Loucy (cell line): ENCODE measurements around the gene OR10A5.

Experiments used
- H2AFZ ChIP-seq: fragments of 200-600 bp; sonication (generic); 2 replicates; pipeline ENCODE4 v1.6.0; 2016; ENCODE audit warnings: antibody characterized with exemption, mild to moderate bottlenecking, low read length, moderate library complexity
- H3F3A ChIP-seq: fragments of 200-600 bp; 2 replicates; pipeline ENCODE4 v1.6.0; 2016; ENCODE audit warnings: antibody characterized with exemption, low read depth, mild to moderate bottlenecking
- H3K27me3 ChIP-seq: fragments of 200-600 bp; sonication (generic); 2 replicates; pipeline ENCODE4 v1.6.1; 2014; ENCODE audit warnings: low read length, mild to moderate bottlenecking; ENCODE audit not compliant: insufficient read depth, poor library complexity, severe bottlenecking
- H3K36me3 ChIP-seq: fragments of 200-600 bp; sonication (generic); 2 replicates; pipeline ENCODE4 v1.6.1; 2016; ENCODE audit warnings: low read length; ENCODE audit not compliant: insufficient read depth
- H3K4me1 ChIP-seq: fragments of 200-600 bp; sonication (generic); 2 replicates; pipeline ENCODE4 v1.5.1; 2014; ENCODE audit warnings: low read length, mild to moderate bottlenecking; ENCODE audit not compliant: insufficient read depth, poor library complexity, severe bottlenecking
- H3K4me2 ChIP-seq: fragments of 200-600 bp; sonication (generic); 2 replicates; pipeline ENCODE4 v1.6.0; 2014; ENCODE audit warnings: antibody characterized with exemption, low read length, low read depth, mild to moderate bottlenecking; ENCODE audit not compliant: poor library complexity, severe bottlenecking
- H3K4me3 ChIP-seq: fragments of 200-600 bp; sonication (generic); 2 replicates; pipeline ENCODE4 v1.5.1; 2014; ENCODE audit warnings: low read length, mild to moderate bottlenecking, mixed read lengths; ENCODE audit not compliant: poor library complexity, severe bottlenecking
- H3K79me2 ChIP-seq: fragments of 200-600 bp; sonication (generic); 2 replicates; pipeline ENCODE4 v1.6.1; 2014; ENCODE audit warnings: low read length; ENCODE audit not compliant: insufficient read depth
- H3K9ac ChIP-seq: fragments of 200-600 bp; sonication (generic); 2 replicates; pipeline ENCODE4 v1.6.0; 2014; ENCODE audit warnings: mild to moderate bottlenecking, low read depth, low read length, moderate library complexity; ENCODE audit not compliant: poor library complexity, severe bottlenecking
- H3K9me2 ChIP-seq: fragments of 200-600 bp; sonication (generic); replicated peaks from 2 replicates; pipeline ENCODE4 v1.6.1; 2016; ENCODE audit warnings: low read depth, low read length, mixed read lengths
- H3K9me3 ChIP-seq: fragments of 200-600 bp; sonication (generic); 2 replicates; pipeline ENCODE4 v1.6.1; 2014; ENCODE audit warnings: mild to moderate bottlenecking, antibody characterized with exemption, low read length, low read depth; ENCODE audit not compliant: insufficient read depth
- H4K20me1 ChIP-seq: fragments of 200-600 bp; sonication (generic); 2 replicates; pipeline ENCODE4 v1.6.0; 2014; ENCODE audit warnings: antibody characterized with exemption, low read length, mild to moderate bottlenecking; ENCODE audit not compliant: insufficient read depth, poor library complexity, severe bottlenecking
- EZH2phosphoT487 ChIP-seq: fragments of 200-600 bp; IDR thresholded peaks from 2 replicates; pipeline ENCODE4 v1.6.1; 2018; ENCODE audit warnings: antibody characterized with exemption, mild to moderate bottlenecking, moderate library complexity, borderline replicate concordance
- TF ChIP-seq, protein P1 (sequence below): fragments of 200-600 bp; sonication (generic); conservative IDR thresholded peaks from 2 replicates; pipeline ENCODE4 v1.5.1; 2014; ENCODE audit warnings: mild to moderate bottlenecking, antibody characterized with exemption, low read length

Gene OR10A5

DNA sequence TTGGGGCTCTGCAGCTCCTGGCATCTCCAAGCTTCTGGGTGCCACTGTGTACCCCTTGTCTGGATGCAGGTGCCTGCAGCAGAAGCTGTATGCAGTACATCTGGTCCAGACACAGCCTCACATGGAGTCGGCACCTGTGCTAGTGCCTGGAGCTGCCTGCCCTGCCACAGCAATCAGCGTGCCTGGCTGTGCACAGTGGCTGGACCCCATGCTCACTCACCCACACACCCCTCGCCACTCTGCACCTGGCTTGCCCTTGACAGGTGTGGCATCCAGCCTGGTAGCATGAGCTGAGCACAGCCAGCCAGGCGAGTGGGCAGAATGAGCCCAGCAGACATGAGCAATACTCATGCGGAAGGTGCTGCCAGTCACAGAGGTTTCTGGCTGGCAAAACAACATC, 26.5 kb upstream of the OR10A5 start:
- no peak for TF ChIP-seq EZH2phosphoT487
- TF ChIP-seq, protein P1, sequence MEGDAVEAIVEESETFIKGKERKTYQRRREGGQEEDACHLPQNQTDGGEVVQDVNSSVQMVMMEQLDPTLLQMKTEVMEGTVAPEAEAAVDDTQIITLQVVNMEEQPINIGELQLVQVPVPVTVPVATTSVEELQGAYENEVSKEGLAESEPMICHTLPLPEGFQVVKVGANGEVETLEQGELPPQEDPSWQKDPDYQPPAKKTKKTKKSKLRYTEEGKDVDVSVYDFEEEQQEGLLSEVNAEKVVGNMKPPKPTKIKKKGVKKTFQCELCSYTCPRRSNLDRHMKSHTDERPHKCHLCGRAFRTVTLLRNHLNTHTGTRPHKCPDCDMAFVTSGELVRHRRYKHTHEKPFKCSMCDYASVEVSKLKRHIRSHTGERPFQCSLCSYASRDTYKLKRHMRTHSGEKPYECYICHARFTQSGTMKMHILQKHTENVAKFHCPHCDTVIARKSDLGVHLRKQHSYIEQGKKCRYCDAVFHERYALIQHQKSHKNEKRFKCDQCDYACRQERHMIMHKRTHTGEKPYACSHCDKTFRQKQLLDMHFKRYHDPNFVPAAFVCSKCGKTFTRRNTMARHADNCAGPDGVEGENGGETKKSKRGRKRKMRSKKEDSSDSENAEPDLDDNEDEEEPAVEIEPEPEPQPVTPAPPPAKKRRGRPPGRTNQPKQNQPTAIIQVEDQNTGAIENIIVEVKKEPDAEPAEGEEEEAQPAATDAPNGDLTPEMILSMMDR = no peak
- Histone ChIP-seq H3F3A (no peaks in the 10 kb centered on the region), H4K20me1 (no peaks in the 10 kb centered on the region)

DNA sequence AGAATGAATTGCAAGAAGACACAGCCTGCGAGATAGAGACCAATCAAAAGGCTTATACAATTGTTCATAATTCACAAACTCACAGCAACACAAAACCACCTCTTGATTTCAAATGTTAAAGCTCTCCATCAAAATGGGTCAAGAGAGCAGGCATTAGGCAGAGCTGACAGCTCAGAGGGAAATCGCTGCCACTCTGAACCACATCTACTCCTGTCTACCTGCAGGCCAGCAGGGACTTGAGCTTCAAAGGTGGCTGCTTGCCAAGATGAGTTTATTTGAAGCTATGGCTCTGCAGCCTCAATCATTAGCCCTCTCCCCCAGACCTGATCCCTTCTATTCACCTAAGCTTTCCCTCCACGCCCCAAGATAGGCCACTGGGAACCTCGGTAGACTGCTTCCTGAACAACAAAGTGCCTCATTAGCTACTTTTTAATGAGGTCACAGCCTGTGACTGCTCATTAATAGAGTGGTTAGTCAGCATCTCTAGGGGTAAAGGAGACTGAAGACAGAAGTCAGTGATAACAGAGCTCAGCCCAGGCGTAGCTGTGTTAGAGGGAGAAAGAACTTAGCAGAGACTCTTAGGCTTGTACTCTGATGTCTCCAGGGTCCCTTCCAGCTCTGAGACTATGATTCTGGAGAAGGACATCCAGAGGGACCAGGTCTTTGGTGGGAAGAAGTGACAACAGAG, 21.2 kb upstream of the OR10A5 start:
- Histone ChIP-seq H3K4me3 (no peak overlapping the region), H3K27me3 (no peaks in the 10 kb centered on the region), H3K9ac (no peak overlapping the region), H3K79me2 (no peaks in the 10 kb centered on the region), H3K9me2 (no peaks in the 10 kb centered on the region), H3K4me1 (no peaks in the 10 kb centered on the region), H4K20me1 (no peaks in the 10 kb centered on the region), H3F3A (no peaks in the 10 kb centered on the region), H3K4me2 (no peak overlapping the region), H2AFZ (no peak overlapping the region), H3K9me3 (no peaks in the 10 kb centered on the region), H3K36me3 (no peaks in the 10 kb centered on the region)
- TF ChIP-seq, protein P1 = no peak
- no peak for TF ChIP-seq EZH2phosphoT487

More for the DNA sequence above, 26.5 kb upstream of the OR10A5 start:
- Histone ChIP-seq H3K36me3 (no peaks in the 10 kb centered on the region), H2AFZ (no peak overlapping the region), H3K4me1 (no peaks in the 10 kb centered on the region), H3K27me3 (no peaks in the 10 kb centered on the region), H3K9me3 (peaks cover 6% of the 10 kb centered on the region; the same call in 1 of the 2 replicates), H3K4me3 (no peak overlapping the region), H3K79me2 (no peaks in the 10 kb centered on the region), H3K9ac (no peak overlapping the region), H3K4me2 (no peak overlapping the region), H3K9me2 (no peaks in the 10 kb centered on the region)

DNA sequence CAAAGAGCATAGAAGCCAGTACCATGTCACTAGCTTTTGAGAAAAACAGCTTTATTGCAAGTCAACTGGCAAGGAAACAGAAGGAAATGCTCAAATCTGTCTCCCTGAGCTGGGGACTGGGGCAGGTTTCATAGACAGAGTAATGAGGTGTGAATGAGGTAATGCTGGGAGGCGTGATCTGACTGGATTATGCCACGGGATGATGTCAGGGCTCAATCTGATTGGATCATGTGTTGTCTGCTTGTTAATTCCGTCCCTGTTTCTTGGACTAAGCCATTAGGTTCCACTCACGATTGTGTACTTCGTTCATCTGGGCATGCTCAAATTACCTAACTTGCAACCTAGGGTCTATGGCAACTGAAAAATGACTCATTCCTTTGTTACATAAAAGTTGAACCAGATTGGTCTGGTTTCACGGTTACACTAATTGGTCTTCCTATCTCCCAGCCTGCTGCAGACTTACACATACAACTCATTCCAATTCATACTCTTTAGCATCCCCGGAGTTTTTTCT, 20.2 kb upstream of the OR10A5 start:
- H3K4me3 ChIP-seq = no peak overlapping the region
- TF ChIP-seq EZH2phosphoT487 = no peak
- no peaks in the 10 kb centered on the region for H3K9me3 ChIP-seq
- H3K9ac ChIP-seq = no peak overlapping the region
- H2AFZ ChIP-seq = no peak overlapping the region
- no peaks in the 10 kb centered on the region for H3K4me1 ChIP-seq
- no peak overlapping the region for H3K4me2 ChIP-seq
- H3F3A ChIP-seq = no peaks in the 10 kb centered on the region
- no peaks in the 10 kb centered on the region for H3K36me3 ChIP-seq
- no peaks in the 10 kb centered on the region for H3K27me3 ChIP-seq
- no peaks in the 10 kb centered on the region for H3K9me2 ChIP-seq
- H4K20me1 ChIP-seq = no peaks in the 10 kb centered on the region
- no peaks in the 10 kb centered on the region for H3K79me2 ChIP-seq

DNA sequence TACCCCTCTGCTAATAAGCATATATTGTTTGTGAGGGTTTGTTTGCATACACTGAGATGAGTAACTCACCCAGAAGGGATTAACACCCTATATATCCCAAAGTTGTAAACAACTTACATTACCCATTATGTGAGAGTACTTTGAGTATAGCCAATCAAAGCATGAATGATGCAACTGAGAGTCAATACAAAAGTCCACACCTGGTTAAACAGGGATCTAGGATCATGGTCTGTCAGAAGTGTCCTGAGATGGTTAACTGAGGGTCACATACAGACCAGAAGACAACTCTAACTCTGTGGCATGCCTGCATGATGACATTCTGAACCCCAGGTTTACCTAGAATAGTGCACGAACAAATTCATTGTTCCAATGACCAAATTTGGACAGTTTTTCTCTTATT, 17.4 kb upstream of the OR10A5 start:
- no peak overlapping the region for H3K4me2 ChIP-seq
- TF ChIP-seq, protein P1 = no peak
- TF ChIP-seq EZH2phosphoT487 = no peak
- H3F3A ChIP-seq = no peaks in the 10 kb centered on the region

More for the DNA sequence above, 17.4 kb upstream of the OR10A5 start:
- Histone ChIP-seq H3K9me3 (no peaks in the 10 kb centered on the region), H3K4me3 (no peak overlapping the region), H3K79me2 (no peaks in the 10 kb centered on the region), H2AFZ (no peak overlapping the region), H3K9ac (no peak overlapping the region), H3K9me2 (no peaks in the 10 kb centered on the region), H3K4me1 (no peaks in the 10 kb centered on the region), H3K27me3 (no peaks in the 10 kb centered on the region), H3K36me3 (no peaks in the 10 kb centered on the region), H4K20me1 (no peaks in the 10 kb centered on the region)
